SK-N-SH (cell line): ENCODE results near the gene KDM4C.

Experiments used
- JUND ChIP-seq: IDR thresholded peaks from 2 replicates; pipeline ENCODE4 v1.4.0; 2012
- TF ChIP-seq, protein P1 (sequence below): IDR thresholded peaks from 2 replicates; pipeline ENCODE4 v1.4.0; 2012; ENCODE audit warnings: low read depth
- TF ChIP-seq, protein P2 (sequence below): fragments of 200-600 bp; sonication (generic); IDR thresholded peaks from 2 replicates; pipeline ENCODE4 v1.6.1; 2017; ENCODE audit warnings: antibody characterized with exemption, mild to moderate bottlenecking, moderate library complexity

DNA sequence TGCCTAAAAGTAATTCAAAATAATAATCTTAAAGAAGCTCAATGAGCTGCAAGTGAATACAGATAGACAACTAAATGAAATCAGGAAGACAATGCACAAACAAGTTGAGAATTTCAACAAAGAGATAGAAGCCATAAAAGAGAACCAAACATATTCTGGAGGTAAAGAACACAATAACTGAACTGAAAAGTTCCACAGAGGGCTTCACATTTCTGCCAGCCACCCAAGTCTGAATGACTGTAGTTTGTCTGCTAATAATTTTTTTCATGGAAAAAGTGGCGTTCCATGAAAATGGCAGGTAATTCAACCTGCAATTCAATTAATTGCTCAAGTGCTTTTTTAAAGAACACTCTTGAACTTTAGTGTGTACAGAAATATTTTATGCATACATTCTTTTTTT, 251.3 kb downstream of the KDM4C start:
- TF ChIP-seq, protein P1, sequence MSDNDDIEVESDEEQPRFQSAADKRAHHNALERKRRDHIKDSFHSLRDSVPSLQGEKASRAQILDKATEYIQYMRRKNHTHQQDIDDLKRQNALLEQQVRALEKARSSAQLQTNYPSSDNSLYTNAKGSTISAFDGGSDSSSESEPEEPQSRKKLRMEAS: no peak
- TF ChIP-seq, protein P2, sequence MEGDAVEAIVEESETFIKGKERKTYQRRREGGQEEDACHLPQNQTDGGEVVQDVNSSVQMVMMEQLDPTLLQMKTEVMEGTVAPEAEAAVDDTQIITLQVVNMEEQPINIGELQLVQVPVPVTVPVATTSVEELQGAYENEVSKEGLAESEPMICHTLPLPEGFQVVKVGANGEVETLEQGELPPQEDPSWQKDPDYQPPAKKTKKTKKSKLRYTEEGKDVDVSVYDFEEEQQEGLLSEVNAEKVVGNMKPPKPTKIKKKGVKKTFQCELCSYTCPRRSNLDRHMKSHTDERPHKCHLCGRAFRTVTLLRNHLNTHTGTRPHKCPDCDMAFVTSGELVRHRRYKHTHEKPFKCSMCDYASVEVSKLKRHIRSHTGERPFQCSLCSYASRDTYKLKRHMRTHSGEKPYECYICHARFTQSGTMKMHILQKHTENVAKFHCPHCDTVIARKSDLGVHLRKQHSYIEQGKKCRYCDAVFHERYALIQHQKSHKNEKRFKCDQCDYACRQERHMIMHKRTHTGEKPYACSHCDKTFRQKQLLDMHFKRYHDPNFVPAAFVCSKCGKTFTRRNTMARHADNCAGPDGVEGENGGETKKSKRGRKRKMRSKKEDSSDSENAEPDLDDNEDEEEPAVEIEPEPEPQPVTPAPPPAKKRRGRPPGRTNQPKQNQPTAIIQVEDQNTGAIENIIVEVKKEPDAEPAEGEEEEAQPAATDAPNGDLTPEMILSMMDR: no peak
- TF ChIP-seq JUND: no peak
